H1 (cell line): ENCODE results near the gene NPSR1. TPM values are rescaled to one million over a fixed set of nuclear protein-coding genes. Genes with fewer than 3 reads are reported as not detected.

Experiments used
- CTCF ChIA-PET: fragments of 300-600 bp; sonication (Branson Sonifier 250); formaldehyde crosslinking; loops from one replicate; lab custom pipeline; 2021; ENCODE audit not compliant: partially characterized antibody; lab: Charles Lee
- POLR2A ChIA-PET: fragments of 300-600 bp; sonication (Branson Sonifier 250); formaldehyde crosslinking; loops from one replicate; lab custom pipeline; 2021; ENCODE audit warnings: inconsistent platforms; ENCODE audit not compliant: partially characterized antibody; lab: Charles Lee
- DNase-seq, 2 experiments: peaks; one replicate each; pipeline versions ENCODE4 v3.0.0 to v3.0.0-alpha.2; 2010 to 2022; ENCODE audit warnings: low spot score in 2 of 2, low read depth in 1 of 2, mixed read lengths in 1 of 2
- FAIRE-seq: peaks from 2 replicates; lab custom pipeline; 2011; peaks lifted over from hg19 to GRCh38; lab: Jason Lieb, UNC
- H2AFZ ChIP-seq: 2 replicates; pipeline ENCODE4 v1.8.1; 2012; ENCODE audit warnings: low read length, inconsistent platforms
- H2AK5ac ChIP-seq: 2 replicates; pipeline ENCODE4 v1.6.1; 2013; ENCODE audit warnings: low read depth, low read length
- H2BK120ac ChIP-seq: replicated peaks from 2 replicates; pipeline ENCODE3; 2013; ENCODE audit warnings: low read depth, low read length, inconsistent platforms
- H2BK12ac ChIP-seq: 2 replicates; pipeline ENCODE4 v1.6.1; 2013; ENCODE audit warnings: low read depth, low read length
- H2BK15ac ChIP-seq: 2 replicates; pipeline ENCODE4 v1.6.1; 2013; ENCODE audit warnings: low read length
- H2BK20ac ChIP-seq: 2 replicates; pipeline ENCODE4 v1.6.1; 2013; ENCODE audit warnings: low read length
- H2BK5ac ChIP-seq: 2 replicates; pipeline ENCODE4 v1.6.1; 2013; ENCODE audit warnings: low read depth, low read length
- H3K14ac ChIP-seq: 2 replicates; pipeline ENCODE4 v1.6.1; 2013; ENCODE audit warnings: inconsistent platforms; ENCODE audit not compliant: insufficient read length
- H3K18ac ChIP-seq: 2 replicates; pipeline ENCODE4 v1.6.1; 2013; ENCODE audit warnings: low read length; ENCODE audit errors: extremely low read depth
- H3K23ac ChIP-seq: 2 replicates; pipeline ENCODE4 v1.6.1; 2013; ENCODE audit warnings: inconsistent platforms; ENCODE audit not compliant: insufficient read length
- H3K23me2 ChIP-seq: 2 replicates; pipeline ENCODE4 v1.6.1; 2013; ENCODE audit warnings: low read depth, low read length
- H3K27ac ChIP-seq: 2 replicates; pipeline ENCODE4 v1.6.1; 2011; ENCODE audit warnings: low read depth, low read length, inconsistent platforms
- H3K27me3 ChIP-seq, 4 experiments: replicated peaks in 1 of 4; 1 replicate in 1 of 4; 2 replicates in 3 of 4; pipeline versions ENCODE4 v1.6.1 to v1.8.1; 2011 to 2013; ENCODE audit warnings: low read length in 3 of 4, mild to moderate bottlenecking in 3 of 4, inconsistent platforms in 2 of 4, mixed read lengths in 2 of 4, moderate library complexity in 1 of 4; ENCODE audit not compliant: control insufficient read depth in 3 of 4, insufficient read depth in 3 of 4; ENCODE audit errors: extremely low read depth in 1 of 4
- H3K36me3 ChIP-seq, 4 experiments: 2 replicates each; pipeline versions ENCODE4 v1.6.1 to v1.8.1; 2011 to 2013; ENCODE audit warnings: mild to moderate bottlenecking in 4 of 4, low read length in 3 of 4, moderate library complexity in 2 of 4, control low read depth in 1 of 4, inconsistent platforms in 1 of 4; ENCODE audit not compliant: insufficient read depth in 4 of 4, control insufficient read depth in 2 of 4
- H3K4ac ChIP-seq: replicated peaks from 2 replicates; pipeline ENCODE3; 2013; ENCODE audit warnings: low read length, low read depth, mixed read lengths, inconsistent platforms; ENCODE audit not compliant: insufficient read length
- H3K4me1 ChIP-seq, 4 experiments: replicated peaks in 1 of 4; 1 replicate in 1 of 4; 2 replicates in 3 of 4; pipeline versions ENCODE4 v1.6.1 to v1.8.1; 2011 to 2013; ENCODE audit warnings: low read length in 3 of 4, inconsistent platforms in 2 of 4, mixed read lengths in 1 of 4; ENCODE audit not compliant: insufficient read depth in 4 of 4, control insufficient read depth in 3 of 4
- H3K4me2 ChIP-seq, 2 experiments: 2 replicates each; pipeline versions ENCODE4 v1.6.1 to v1.8.1; 2011 to 2013; ENCODE audit warnings: low read depth in 2 of 2, low read length in 2 of 2, control low read depth in 1 of 2, inconsistent platforms in 1 of 2, mild to moderate bottlenecking in 1 of 2; ENCODE audit not compliant: insufficient read depth in 1 of 2
- H3K4me3 ChIP-seq, 4 experiments: fragments of 200-600, 300-600 bp in 1 of 4; sonication (generic), shearing (Covaris generic), sonication (Bioruptor Twin) in 1 of 4; 2 replicates each; pipeline versions ENCODE4 v1.5.1 to v1.8.1; 2011 to 2016; ENCODE audit warnings: low read length in 4 of 4, low read depth in 3 of 4, control low read depth in 2 of 4, inconsistent platforms in 2 of 4, mild to moderate bottlenecking in 2 of 4, mixed read lengths in 1 of 4, moderate library complexity in 1 of 4; ENCODE audit not compliant: insufficient read depth in 2 of 4; ENCODE audit errors: extremely low read depth in 1 of 4
- H3K56ac ChIP-seq: replicated peaks from 2 replicates; pipeline ENCODE3; 2013; ENCODE audit warnings: low read depth, mild to moderate bottlenecking, mixed read lengths, low read length, inconsistent platforms; ENCODE audit not compliant: insufficient read length
- H3K79me1 ChIP-seq: 2 replicates; pipeline ENCODE4 v1.6.1; 2013; ENCODE audit warnings: low read depth, low read length, control low read depth
- H3K79me2 ChIP-seq, 2 experiments: 2 replicates each; pipeline versions ENCODE4 v1.6.1 to v1.8.1; 2012 to 2013; ENCODE audit warnings: low read length in 2 of 2, mild to moderate bottlenecking in 2 of 2, inconsistent platforms in 1 of 2; ENCODE audit not compliant: insufficient read depth in 2 of 2, control insufficient read depth in 1 of 2
- H3K9ac ChIP-seq, 4 experiments: replicated peaks in 1 of 4; 1 replicate in 1 of 4; 2 replicates in 3 of 4; pipeline versions ENCODE4 v1.6.1 to v1.8.1; 2011 to 2013; ENCODE audit warnings: low read depth in 3 of 4, low read length in 3 of 4, control low read depth in 2 of 4, mild to moderate bottlenecking in 2 of 4, moderate library complexity in 2 of 4, inconsistent platforms in 1 of 4; ENCODE audit errors: extremely low read depth in 1 of 4
- H3K9me3 ChIP-seq, 2 experiments: 2 replicates each; pipeline versions ENCODE4 v1.6.1 to v1.8.1; 2012 to 2013; ENCODE audit warnings: mild to moderate bottlenecking in 2 of 2, moderate library complexity in 2 of 2, control low read depth in 1 of 2, inconsistent platforms in 1 of 2, low read depth in 1 of 2, low read length in 1 of 2, mixed read lengths in 1 of 2; ENCODE audit not compliant: insufficient read depth in 2 of 2
- H4K20me1 ChIP-seq, 2 experiments: replicated peaks in 1 of 2; 2 replicates each; pipeline versions ENCODE3 to v1.8.1; 2011 to 2013; ENCODE audit warnings: inconsistent platforms in 2 of 2, low read length in 2 of 2, mild to moderate bottlenecking in 1 of 2; ENCODE audit not compliant: insufficient read depth in 2 of 2, control insufficient read depth in 1 of 2
- H4K5ac ChIP-seq: 2 replicates; pipeline ENCODE4 v1.6.1; 2013; ENCODE audit warnings: low read length, low read depth, mixed read lengths, inconsistent platforms; ENCODE audit not compliant: insufficient read length
- H4K8ac ChIP-seq: 2 replicates; pipeline ENCODE4 v1.8.0; 2013; ENCODE audit warnings: mild to moderate bottlenecking, moderate library complexity, low read length, inconsistent platforms; ENCODE audit not compliant: insufficient read depth; ENCODE audit errors: extremely low read depth
- H4K91ac ChIP-seq: replicated peaks from 2 replicates; pipeline ENCODE3; 2013; ENCODE audit warnings: low read length, mixed read lengths, inconsistent platforms; ENCODE audit not compliant: insufficient read length
- JUN ChIP-seq: IDR thresholded peaks from 2 replicates; pipeline ENCODE4 v1.6.1; 2011; ENCODE audit warnings: low read depth, mild to moderate bottlenecking, improper control_type of control experiment, low read length
- POLR2AphosphoS5 ChIP-seq: IDR thresholded peaks from 2 replicates; pipeline ENCODE4 v1.6.1; 2011; ENCODE audit warnings: low read depth, low read length
- RXRA ChIP-seq: IDR thresholded peaks from 2 replicates; pipeline ENCODE4 v1.6.1; 2011; ENCODE audit warnings: low read depth, mild to moderate bottlenecking, low read length, moderate library complexity; ENCODE audit not compliant: insufficient read depth
- WGBS, 2 experiments: shearing (Covaris generic) in 1 of 2; methylation state at CpG; one replicate each; pipeline versions ENCODE4 v1.1.6 to v1.1.7; 2013 to 2015; ENCODE audit warnings: low lambda C conversion rate in 2 of 2, mixed read lengths in 2 of 2, inconsistent platforms in 1 of 2, low coverage in 1 of 2, missing lambda C conversion rate in 1 of 2; ENCODE audit not compliant: insufficient replicate concordance in 2 of 2, insufficient coverage in 1 of 2, insufficient read length in 1 of 2; ENCODE audit errors: extremely low coverage in 1 of 2, missing lambda C conversion rate in 1 of 2; 5-methylcytosine and 5-hydroxymethylcytosine counted together
- polyA plus RNA-seq, 7 experiments: library from polyadenylated mRNA; depleted of rRNA in 3 of 7; stranded (reverse) in 5 of 7; unstranded in 2 of 7; fragments of >200 nt in 5 of 7; fragments of 200-250 nt in 2 of 7; gene quantifications; 1 replicate in 5 of 7; 2 replicates in 1 of 7; 4 replicates in 1 of 7; pipeline versions ENCODE4 v1.2.1 to v1.2.3, GENCODE V29; 2011 to 2013; ENCODE audit warnings: missing spikeins in 2 of 7, mixed read lengths in 2 of 7
- total RNA-seq: library from RNA; stranded (reverse); fragmentation: NEBNext Ultra II Directional; extraction: Animal tissue kit (Norgen Biotek cat#: 25700); gene quantifications from 2 replicates; pipeline ENCODE4 v1.2.1, GENCODE V29; 2021
- TF ChIP-seq, protein P1 (sequence below): IDR thresholded peaks from 2 replicates; pipeline ENCODE4 v1.6.1; 2012; ENCODE audit warnings: inconsistent platforms

Gene NPSR1
- total and polyA plus RNA-seq, 2 of the 8 experiments (the other 6 are each of a cell fraction or from before 2014, with no cell fraction given): not detected

DNA sequence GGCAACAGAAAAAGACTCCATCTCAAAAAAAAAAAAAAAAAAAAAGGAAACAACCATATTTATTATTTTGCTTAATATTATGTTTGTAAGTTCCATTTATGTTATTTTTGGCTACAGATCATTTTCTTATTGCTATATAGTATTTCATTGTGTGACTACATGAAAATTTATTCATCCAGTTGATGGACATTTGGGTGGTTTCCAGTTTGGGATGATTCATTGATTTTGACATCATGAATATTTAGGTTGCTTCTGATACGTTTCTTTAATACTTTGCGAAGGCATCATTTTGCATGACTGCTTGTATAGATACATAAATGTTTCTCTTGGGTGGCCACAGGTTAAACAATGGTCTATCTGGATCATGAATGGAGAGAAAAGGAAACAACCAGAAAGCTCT is 2.0 kb upstream of the NPSR1 start:
- 95% methylated on average over 2 of the region's 2 CpGs; no CpG with 5 or more reads in 1 of the 2 experiments for WGBS, 2 experiments
- no peak for DNase-seq
- no peak for TF ChIP-seq RXRA
- TF ChIP-seq, protein P1, sequence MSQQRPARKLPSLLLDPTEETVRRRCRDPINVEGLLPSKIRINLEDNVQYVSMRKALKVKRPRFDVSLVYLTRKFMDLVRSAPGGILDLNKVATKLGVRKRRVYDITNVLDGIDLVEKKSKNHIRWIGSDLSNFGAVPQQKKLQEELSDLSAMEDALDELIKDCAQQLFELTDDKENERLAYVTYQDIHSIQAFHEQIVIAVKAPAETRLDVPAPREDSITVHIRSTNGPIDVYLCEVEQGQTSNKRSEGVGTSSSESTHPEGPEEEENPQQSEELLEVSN: no peak
- TF ChIP-seq JUN: no peak
- no peak for TF ChIP-seq POLR2AphosphoS5

More for the DNA sequence above, 2.0 kb upstream of the NPSR1 start:
- H2BK12ac ChIP-seq: no peak overlapping the region
- H3K23ac ChIP-seq: no peak overlapping the region
- no peak overlapping the region for H3K27ac ChIP-seq
- H3K4me1 ChIP-seq: peaks cover 0 to 10% (median 5%) of the 10 kb centered on the region in 4 experiments
- H4K91ac ChIP-seq: no peak overlapping the region
- H2BK15ac ChIP-seq: no peak overlapping the region
- H3K79me2 ChIP-seq: no peaks in the 10 kb centered on the region
- H4K5ac ChIP-seq: no peak overlapping the region
- ChIA-PET POLR2A (no interaction called here), CTCF (no interaction called here)
- no peak overlapping the region for H3K18ac ChIP-seq
- no peak overlapping the region for H3K4me3 ChIP-seq
- H2BK20ac ChIP-seq: no peak overlapping the region
- no peak overlapping the region for H3K56ac ChIP-seq
- no peak overlapping the region for H2BK5ac ChIP-seq
- H3K14ac ChIP-seq: no peak overlapping the region
- no peaks in the 10 kb centered on the region for H3K36me3 ChIP-seq
- H2AK5ac ChIP-seq: no peak overlapping the region
- no peaks in the 10 kb centered on the region; the same call in 1 of the 2 replicates for H3K23me2 ChIP-seq
- H3K79me1 ChIP-seq: no peaks in the 10 kb centered on the region
- no peak overlapping the region for H3K9ac ChIP-seq
- 0 out of 7 replicates have a peak, but pooled peaks cover 0 to 7% (median 0%) of the 10 kb centered on the region in 4 experiments for H3K27me3 ChIP-seq
- H3K4ac ChIP-seq: no peak overlapping the region
- H2BK120ac ChIP-seq: no peak overlapping the region
- no peak overlapping the region for H4K8ac ChIP-seq
- H4K20me1 ChIP-seq: no peaks in the 10 kb centered on the region
- H3K9me3 ChIP-seq: peaks cover 0 to 2% of the 10 kb centered on the region in 2 experiments; a peak in 1 of 4 replicates
- no peak overlapping the region for H3K4me2 ChIP-seq
- no peak for FAIRE-seq
- no peak overlapping the region for H2AFZ ChIP-seq
